Muscle of back (tissue), 11 donors: Measurements from ENCODE around the gene CYP3A4. TPM values are rescaled to one million over a fixed set of nuclear protein-coding genes. Genes with fewer than 3 reads are reported as not detected.
A peak's percentile ranks its signal among the peaks of the same experiment; 100 is the strongest.
"Not testable (repeated sequence)": the region's sequence is repeated elsewhere in the genome, so short reads cannot be mapped to it uniquely, and the experiment has no call there.

Experiments used
- DNase-seq, 3 donors: peaks; one replicate each; pipeline versions ENCODE4 v3.0.0 to v3.0.0-alpha.2; 2013
- polyA plus RNA-seq, 10 donors: library from polyadenylated mRNA; unstranded; fragments of 120-200 nt; gene quantifications; one replicate each; pipeline ENCODE4 v1.2.1, GENCODE V29; 2013; ENCODE audit not compliant: insufficient read length in 10 of 10

CYP3A4 gene
- polyA plus RNA-seq, 10 donors: 0.09 to 0.45 (median 0.12) TPM; not detected in 5

DNA sequence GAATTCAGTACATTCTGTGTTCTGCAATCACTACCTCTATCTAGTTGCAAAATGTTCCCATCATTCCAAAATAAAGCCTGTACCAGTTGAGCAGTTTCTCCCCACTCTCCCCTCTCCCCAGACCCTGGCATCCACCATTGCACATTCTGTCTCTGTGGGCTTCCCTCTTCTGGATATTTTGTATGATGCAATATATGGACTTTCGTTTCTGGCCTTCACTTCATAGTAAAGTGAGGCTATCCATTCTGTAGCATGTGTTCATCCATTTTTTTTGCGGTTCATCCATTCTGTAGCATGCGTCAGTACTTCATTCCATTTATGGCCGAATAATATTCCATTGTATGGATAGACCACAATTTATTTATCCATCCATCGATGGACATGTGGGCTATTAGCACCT, 9.5 kb upstream of the CYP3A4 start:
- DNase-seq: no peak

DNA sequence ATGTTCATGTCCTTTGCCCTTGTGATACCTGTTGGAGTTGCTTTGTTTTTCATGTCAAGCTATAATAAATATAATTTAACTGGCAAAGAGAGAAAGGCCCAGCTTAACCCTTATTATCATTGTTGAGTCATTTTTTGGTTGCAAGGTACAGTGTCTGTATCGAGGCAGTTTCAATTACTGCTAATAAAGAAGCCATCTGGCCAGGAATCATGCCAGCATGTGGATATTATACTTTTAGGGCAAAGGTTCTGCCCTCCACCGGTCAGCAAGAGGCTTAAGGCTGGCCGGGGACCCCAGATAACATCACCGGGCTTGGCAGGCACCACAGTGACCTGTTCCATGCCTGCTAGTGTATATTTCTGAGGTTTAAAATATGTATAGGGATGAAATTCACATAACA, 9.0 kb upstream of the CYP3A4 start:
- DNase-seq: no peak

DNA sequence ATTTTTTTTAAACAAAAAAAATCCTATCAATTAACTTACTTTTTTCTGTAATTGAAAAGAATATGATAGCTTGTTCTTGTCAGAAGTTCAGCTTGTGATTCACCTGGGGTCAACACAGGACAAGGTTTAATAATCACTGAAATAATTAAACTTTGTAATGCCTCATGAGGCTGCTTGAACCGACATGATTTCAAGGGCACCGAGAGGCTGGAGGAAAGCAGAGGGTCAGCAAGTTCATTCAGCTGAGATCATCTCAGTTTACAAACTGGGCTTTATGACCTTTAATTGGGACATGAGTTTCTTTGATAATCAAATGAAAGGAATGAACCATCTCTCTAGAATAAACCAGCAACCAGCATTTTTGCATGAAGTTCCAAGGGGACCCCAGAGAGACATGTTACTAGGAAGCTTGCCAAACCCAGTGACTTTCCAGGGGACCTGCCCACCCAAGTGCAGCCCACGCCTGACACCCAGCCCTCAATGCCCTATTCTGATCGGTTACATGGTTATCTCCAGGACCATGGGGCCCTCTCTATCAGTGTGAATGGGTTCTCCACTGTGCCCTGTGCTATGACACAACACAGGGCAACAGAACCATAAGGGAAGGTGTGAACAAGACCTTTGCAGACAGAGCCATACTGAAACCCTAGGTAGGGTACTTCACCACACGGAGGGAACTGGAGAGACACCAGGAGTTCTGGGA, 7.8 kb upstream of the CYP3A4 start:
- DNase-seq: no peak

DNA sequence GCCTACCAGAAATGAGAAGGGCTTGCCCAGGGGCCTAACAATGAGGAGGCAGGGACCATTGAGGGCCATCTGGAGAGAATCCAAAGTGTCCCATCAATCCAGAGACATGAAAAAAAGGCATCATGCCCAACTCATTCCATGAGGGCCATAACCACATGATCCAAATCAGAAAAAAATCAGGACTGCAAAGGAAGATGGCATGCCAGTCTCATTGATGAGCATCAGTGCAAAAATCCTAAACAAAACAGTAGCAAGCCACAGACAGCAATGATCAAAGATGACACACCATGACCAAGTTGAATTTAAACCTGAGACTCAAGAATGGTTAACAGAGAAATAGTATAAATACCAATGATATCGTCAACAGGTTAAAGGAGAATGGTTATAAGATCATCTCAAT, 7.0 kb upstream of the CYP3A4 start:
- DNase-seq: peak in 1 of 3 donors; percentile 8

DNA sequence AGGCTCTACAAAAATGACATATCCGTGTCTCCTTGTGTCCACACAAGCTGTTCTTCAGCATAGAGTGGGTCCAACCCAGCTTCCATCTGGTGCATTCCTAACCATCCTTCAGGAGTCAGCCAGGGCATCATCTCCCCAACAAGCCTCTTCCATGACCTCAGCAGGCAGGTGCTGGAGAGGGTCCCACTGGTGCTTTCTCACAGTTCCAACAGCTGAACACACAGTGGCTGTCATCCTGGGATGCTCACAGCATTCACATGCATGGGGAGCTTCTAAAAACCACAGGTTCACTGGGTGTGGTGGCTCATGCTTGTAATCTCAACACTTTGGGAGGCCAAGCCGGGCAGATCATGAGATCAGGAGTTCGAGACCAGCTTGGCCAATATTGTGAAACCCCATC, 6.4 kb upstream of the CYP3A4 start:
- DNase-seq: no peak

DNA sequence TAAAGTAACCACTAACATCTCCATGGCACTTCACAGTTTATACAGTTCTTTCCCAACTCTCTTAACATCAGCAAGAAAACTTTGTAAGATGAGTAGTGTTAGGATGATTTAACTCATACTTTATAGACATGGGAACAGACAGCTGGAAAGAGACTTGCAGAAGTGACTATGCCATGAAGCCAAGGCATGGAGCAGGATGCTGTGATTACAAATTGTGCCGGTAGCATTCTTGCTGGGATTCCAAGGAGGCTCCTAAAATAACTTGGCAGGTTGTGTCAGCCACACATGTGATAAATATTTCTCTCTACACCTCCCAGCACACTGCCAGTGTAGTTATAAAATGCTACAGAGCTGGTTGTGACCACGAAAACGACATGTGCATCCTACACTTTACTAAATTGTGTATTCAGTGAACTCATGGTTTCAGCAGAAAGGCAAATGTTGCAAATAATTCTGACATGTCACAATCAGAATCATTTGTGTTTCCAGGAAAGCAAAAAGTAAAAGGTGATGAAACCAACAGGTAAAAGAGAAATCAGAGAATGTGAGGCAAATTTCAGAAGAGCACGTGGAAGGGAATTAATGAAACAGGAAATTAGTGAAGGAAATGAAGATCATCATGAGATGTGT, 5.6 kb upstream of the CYP3A4 start:
- no peak for DNase-seq

DNA sequence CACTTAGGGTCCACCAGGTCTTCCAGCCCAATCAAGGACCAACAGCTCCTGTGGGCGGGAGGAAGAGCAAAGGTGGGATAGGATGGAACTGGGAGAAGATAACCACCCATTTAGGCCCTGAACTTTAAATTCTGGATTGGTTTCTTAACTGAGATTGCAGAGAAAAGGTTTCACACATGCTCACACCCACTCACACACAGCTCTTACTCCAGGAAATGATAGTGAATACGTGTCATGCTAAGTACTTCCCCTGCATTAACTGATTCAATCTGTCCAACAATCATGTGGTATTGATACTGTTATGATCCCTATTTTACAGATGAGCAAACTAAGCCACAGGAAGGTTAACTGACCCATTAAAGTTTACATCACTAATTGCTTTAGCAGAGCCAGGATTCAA, 4.6 kb upstream of the CYP3A4 start:
- no peak for DNase-seq

DNA sequence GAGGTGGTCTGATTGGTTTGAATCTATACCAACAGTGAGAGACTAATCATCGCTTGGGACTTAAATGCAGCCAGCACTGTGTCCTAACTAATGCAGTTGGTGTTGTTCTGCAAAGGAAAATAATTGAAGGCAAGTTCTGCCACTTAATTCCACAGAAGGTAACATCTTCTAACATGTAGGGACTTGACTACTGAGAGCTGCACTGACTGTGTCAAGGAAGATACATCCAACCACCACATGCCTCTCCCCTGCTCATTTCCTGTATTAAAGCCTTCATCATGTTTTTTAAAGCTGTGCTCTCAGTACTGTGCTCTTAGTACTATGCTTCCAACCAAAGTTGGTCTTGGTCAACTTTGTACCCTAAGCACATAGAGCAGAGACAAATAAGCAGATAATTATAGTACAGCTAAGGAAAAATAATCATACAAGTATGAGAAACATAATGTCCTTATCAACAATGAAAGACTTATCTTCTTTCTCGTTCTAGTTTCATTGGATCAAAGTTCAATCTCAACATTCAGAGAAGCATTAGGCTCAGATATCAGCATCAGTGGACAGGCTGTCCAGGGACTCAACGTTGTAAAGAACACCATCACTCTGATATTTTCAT, 2.8 kb upstream of the CYP3A4 start:
- DNase-seq: no peak

DNA sequence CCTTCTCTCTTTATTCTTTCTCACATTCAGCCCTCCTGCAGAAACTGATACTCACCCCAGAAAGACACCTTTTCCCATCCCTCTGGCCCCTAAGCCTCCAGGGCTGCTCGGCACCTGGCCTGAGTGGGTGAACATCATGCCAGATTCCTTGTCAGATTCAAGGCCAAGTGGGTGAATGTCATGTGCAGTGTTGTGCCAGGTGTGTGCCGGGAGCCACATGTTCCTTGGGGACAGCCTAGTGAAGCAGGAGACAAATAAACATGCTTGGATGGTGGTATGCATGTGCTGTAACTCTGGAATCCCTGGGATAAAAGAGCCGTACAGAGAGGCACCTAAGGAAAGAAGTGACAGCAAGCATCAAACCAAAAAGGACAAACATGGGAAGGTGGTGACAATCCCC, 1.7 kb upstream of the CYP3A4 start:
- DNase-seq: not testable (repeated sequence)

DNA sequence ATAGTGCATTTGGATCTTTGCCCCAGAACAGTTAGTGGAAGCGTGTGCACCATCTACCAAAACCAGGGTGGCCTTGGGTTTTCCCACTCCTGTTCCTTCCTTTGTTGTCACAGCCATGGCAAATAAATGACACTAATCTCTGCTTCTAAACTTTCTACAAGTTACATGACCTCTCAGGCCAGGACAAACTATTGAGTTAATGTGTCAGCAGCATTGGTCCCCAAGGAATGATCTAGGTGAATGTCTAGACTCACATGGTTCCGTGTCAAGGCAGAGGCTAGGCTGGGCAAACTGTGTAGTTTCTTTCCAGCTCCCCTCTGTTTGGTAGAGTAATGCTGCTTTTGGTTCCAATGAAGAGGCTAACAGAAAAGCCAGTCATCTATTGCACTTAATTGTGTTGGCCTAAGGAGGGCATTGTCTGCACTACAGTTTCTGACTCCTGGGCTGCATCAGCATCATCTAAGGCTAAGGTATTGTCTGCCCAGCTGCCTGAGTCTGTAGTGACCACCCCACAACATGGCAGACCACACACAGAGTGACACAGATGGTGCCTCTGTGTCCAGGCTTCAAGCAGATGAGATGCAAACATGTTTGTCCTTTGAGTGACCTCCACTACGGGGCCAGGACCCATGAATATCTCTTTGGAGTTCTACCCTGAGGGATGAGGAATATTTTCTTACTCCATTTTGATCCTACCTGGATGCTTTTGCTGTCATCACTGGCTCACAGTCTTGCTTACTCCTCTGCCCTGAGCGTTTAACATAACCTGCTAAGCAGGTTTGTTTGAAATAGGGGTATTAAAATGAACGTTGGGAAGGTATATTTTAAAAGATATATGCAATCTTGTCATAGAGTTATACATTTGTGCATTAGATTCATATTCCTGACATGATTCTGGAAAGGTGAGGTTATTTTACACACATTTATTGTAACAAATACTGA, 1.7 kb downstream of the CYP3A4 start:
- DNase-seq: no peak

DNA sequence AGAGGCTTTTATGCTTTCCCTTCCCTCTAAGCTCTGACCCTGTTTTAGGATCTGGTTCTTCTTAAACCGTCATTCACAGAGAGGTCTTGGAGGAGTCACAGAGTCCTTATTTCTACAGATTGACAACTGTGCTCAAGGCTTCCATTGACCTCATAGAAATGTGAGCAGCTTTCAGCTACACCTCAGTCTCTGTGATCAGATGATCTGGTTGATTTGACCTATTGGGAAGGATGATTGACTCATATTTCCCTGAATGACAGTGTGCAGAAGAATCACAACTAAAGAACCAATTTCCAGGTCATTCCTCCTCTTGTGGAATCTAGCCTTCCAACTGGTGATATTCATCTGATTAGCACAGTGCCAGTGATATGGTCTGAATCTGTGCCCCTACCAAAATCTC, 3.4 kb downstream of the CYP3A4 start:
- DNase-seq: no peak

DNA sequence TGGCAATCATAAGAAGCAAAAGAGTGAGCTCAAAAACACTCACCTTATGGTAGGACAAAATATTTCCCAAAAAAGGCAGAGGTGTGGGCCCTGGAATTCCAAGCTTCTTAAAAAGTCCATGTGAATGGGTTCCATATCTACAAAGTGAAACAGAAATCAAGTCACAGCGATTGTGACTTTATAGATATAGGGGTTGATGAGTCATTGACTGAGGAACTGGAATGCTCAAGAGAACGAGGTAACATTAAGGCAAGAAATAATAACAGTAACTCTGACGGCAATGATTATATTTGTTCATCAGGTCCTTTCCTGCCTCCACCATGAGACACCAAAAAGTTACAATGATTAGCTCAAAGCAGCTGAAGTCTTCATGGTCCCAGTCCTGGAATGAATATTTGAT, 4.0 kb downstream of the CYP3A4 start:
- DNase-seq: no peak

DNA sequence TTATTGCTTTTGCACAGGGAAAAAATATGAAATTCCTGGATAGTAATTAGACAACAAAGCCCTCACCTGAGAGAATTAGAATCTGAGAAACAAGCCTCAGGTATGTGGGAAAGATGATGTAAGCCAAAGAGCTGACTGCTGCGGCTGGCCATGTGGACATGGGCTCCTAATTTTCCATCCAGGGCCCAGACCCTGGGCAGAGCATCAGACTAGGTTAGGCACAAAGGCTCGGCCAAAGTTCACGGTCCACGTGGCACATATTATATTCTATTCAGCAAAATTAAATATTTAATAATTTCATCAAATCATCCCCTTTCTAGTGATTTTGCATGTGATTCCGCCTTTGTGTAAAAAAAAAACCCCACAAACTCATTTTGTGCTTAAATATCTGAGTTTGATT, 5.1 kb downstream of the CYP3A4 start:
- DNase-seq: no peak

DNA sequence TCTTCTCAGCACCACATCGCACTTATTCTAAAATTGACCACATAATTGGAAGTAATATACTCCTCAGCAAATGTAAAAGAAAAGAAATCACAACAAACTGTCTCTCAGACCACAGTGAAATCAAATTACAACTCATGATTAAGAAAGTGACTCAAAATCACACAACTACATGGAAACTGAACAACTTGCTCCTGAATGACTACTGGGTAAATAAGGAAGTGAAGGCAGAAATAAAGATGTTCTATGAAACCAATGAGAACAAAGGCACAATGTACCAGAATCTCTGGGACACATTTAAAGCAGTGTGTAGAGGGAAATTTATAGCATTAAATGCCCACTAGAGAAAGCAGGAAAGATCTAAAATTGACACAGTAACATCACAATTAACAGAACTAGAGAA, 10.6 kb downstream of the CYP3A4 start:
- DNase-seq: not testable (repeated sequence)

DNA sequence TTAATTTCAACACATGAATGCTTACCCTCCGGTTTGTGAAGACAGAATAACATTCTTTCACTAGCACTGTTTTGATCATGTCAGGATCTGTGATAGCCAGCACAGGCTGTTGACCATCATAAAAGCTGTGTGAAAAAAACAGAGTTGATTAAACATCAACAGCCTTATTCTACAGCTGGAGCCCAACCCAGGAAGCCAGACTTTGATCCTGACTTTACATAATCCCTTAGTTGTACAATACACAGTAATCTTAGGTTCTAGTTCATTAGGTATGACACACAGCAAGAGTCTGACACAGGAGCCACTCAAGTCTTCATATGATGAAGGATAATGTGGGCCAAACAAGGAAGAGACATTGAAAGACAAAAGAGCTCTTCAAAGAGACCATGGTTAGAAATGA, 11.4 kb downstream of the CYP3A4 start:
- DNase-seq: no peak

DNA sequence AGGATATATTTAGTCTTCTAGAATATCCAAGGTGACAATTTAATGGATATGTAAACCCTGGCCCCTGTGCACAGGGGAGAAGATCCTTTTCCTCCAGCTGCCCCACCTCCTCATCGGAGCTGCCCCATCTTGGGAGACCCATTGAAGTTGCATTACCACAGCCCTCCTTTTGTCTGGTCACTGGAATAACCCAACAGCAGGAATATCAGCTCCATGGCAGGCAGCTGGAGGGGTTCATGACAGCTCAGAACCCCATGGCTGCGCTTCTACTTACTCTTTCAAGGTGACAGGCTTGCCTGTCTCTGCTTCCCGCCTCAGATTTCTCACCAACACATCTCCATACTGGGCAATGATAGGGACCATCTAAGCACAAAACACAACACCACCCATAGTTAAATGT, 14.5 kb downstream of the CYP3A4 start:
- DNase-seq: not testable (repeated sequence)

DNA sequence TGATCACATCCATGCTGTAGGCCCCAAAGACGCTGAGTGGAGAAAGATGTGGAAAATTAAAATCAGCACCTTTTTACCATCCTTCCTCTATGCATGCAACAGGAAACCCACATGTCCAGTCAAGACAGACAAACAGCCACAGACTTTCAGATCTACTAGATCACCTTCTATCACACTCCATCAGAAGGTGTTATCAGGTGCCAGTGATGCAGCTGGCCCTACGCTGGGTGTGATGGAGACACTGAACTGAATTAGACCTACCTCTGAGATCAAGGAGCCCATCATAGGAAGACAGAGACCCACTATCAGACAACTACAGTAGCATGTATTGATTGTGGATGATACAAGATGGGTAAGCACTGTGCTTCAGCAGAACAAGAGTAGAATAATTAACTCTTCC, 15.5 kb downstream of the CYP3A4 start:
- no peak for DNase-seq

DNA sequence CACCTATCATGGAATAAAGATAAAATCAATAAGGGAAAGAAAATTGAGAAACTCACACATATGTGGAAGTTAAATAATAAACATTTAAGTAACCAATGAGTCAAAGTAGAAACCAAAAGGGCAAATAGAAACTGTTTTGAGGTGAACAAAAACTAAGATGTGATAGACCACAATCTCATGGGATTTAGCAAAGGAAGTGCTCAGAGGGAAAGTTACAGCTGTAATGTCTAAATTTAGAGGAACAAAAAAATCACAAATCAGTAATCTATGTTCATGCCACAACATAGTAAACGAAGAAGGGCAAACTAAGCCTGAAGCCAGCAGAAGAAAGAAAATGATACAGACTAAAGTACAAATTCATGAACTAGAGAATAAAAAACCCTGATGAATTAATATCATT, 16.3 kb downstream of the CYP3A4 start:
- DNase-seq: no peak

DNA sequence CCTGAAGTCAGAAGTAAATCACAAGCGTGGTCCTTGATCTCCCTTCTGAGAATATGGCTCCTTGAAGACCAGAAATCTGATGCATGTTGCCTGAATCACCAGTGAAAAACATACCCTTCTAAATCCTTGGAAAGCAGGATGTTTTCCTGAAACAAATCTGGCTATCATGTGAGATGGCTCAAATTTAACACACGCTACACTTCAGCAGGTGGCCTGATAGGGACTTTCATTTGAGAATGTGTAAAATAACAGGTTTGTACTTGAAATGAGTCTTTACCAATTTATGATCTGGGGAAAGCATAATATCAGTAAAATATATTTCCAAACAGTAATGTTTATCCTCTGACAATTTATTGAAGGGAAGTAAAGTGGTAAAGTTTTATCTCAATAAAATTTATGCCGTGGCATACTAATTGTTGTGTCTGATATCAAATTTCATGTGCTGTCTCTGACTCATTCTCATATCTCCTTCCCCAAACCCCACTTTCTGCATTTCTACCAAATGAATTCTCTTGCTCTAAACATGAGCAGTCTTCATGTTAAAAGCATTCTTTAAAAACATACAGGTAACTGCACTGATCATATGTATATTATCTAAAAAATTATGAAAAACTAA, 17.4 kb downstream of the CYP3A4 start:
- no peak for DNase-seq

DNA sequence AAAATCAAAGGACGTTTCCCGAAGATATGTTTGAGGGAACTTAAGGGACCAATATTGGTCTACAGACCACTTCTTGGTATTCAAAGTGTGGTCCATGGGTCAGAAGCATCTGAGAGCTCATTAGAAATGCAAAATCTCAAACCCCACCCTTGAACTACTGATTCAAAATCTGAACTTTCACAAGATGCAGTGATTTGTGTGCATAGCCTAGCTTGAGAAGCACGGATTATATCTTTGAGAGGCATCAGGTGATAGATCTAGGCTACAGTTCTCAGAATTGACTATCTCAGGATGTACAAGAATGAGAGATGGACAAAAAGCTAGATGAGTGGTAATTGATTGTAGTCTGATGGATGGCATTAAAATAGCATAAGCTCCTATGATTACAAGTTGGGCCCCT, 19.5 kb downstream of the CYP3A4 start:
- DNase-seq: no peak

DNA sequence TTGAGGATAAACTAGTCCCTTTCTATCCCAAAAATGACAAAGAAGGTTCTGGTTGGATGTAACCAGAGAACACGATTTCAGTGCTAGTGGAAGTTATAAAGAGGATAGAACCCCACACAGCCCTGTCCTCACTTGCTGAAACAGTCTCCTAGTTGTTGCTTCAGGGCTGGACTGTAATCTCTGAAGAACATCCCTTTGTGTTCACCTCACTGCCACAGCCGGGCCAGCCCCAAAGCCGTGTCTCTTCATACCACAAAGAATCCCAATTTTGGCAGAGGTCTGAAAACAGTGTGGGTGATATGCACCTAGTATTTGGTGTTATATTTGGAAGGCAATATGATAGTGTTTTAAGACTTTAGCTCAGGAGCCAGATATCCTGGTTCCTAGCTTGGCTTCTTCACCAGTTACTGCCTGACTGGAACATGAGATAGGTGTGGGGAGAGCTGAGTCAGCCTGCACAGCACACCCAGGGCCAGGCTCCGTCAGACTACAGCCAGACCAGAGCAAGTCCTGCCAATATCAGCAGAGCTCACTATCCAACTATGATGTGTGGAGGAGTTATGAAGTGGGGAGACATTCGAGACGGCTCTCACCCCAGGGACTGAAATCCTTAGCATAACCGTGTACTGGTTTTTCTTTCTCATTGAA, 21.2 kb downstream of the CYP3A4 start:
- peak; percentile 22 to 49 (median 35) for DNase-seq
